DND-41 (cell line): ENCODE data around the gene IFIT1B.

Experiments used
- ATAC-seq: fragments of 200-7000 bp; cut with Tn5 transposase; 3 replicates; pipeline ENCODE4 v1.9.1; 2021; ENCODE audit warnings: low read depth; ENCODE audit not compliant: insufficient read depth
- DNase-seq: peaks from one replicate; pipeline ENCODE4 v3.0.0-alpha.2; 2020
- H2AFZ ChIP-seq: 2 replicates; pipeline ENCODE4 v1.6.0; 2012; ENCODE audit warnings: low read depth, low read length
- H3K27ac ChIP-seq: 2 replicates; pipeline ENCODE4 v1.5.1; 2012; ENCODE audit warnings: low read length, inconsistent platforms
- H3K27me3 ChIP-seq: fragments of 200-600 bp; sonication (generic); 2 replicates; pipeline ENCODE4 v1.6.0; 2012; ENCODE audit warnings: low read length, mild to moderate bottlenecking, inconsistent platforms; ENCODE audit not compliant: insufficient read depth, poor library complexity
- H3K36me3 ChIP-seq: 2 replicates; pipeline ENCODE4 v1.5.1; 2012; ENCODE audit warnings: low read length, inconsistent platforms; ENCODE audit not compliant: insufficient read depth
- H3K4me1 ChIP-seq: 2 replicates; pipeline ENCODE4 v1.5.1; 2012; ENCODE audit warnings: mild to moderate bottlenecking, low read length; ENCODE audit not compliant: insufficient read depth
- H3K4me2 ChIP-seq: 2 replicates; pipeline ENCODE4 v1.6.0; 2012; ENCODE audit warnings: mild to moderate bottlenecking, moderate library complexity, low read length, inconsistent platforms; ENCODE audit not compliant: insufficient read depth
- H3K4me3 ChIP-seq, 2 experiments: fragments of 200-600 bp in 1 of 2; shearing (Covaris generic) in 1 of 2; 2 replicates each; pipeline ENCODE4 v1.5.1; 2012 to 2016; ENCODE audit warnings: inconsistent platforms in 2 of 2, low read length in 2 of 2, mild to moderate bottlenecking in 2 of 2, low read depth in 1 of 2, moderate library complexity in 1 of 2
- H3K79me2 ChIP-seq: 2 replicates; pipeline ENCODE4 v1.6.0; 2012; ENCODE audit warnings: low read length, inconsistent platforms; ENCODE audit not compliant: insufficient read depth
- H3K9ac ChIP-seq: 2 replicates; pipeline ENCODE4 v1.6.0; 2012; ENCODE audit warnings: low read depth, mild to moderate bottlenecking, inconsistent platforms, low read length, moderate library complexity
- H3K9me3 ChIP-seq: 2 replicates; pipeline ENCODE4 v1.5.1; 2012; ENCODE audit warnings: low read length, moderate library complexity, mild to moderate bottlenecking, inconsistent platforms; ENCODE audit not compliant: insufficient read depth, severe bottlenecking
- H4K20me1 ChIP-seq: 2 replicates; pipeline ENCODE4 v1.6.0; 2012; ENCODE audit warnings: low read length; ENCODE audit not compliant: insufficient read depth
- EZH2 ChIP-seq: IDR thresholded peaks from 3 replicates; pipeline ENCODE4 v1.6.1; 2012; ENCODE audit warnings: borderline replicate concordance, low read depth, mild to moderate bottlenecking, moderate library complexity, low read length, inconsistent platforms; ENCODE audit not compliant: severe bottlenecking
- TF ChIP-seq, protein P1 (sequence below): IDR thresholded peaks from 2 replicates; pipeline ENCODE4 v1.5.1; 2012; ENCODE audit warnings: borderline replicate concordance, low read length, moderate library complexity, mild to moderate bottlenecking; ENCODE audit not compliant: poor library complexity, severe bottlenecking; ENCODE audit errors: extremely low read depth

Gene IFIT1B

DNA sequence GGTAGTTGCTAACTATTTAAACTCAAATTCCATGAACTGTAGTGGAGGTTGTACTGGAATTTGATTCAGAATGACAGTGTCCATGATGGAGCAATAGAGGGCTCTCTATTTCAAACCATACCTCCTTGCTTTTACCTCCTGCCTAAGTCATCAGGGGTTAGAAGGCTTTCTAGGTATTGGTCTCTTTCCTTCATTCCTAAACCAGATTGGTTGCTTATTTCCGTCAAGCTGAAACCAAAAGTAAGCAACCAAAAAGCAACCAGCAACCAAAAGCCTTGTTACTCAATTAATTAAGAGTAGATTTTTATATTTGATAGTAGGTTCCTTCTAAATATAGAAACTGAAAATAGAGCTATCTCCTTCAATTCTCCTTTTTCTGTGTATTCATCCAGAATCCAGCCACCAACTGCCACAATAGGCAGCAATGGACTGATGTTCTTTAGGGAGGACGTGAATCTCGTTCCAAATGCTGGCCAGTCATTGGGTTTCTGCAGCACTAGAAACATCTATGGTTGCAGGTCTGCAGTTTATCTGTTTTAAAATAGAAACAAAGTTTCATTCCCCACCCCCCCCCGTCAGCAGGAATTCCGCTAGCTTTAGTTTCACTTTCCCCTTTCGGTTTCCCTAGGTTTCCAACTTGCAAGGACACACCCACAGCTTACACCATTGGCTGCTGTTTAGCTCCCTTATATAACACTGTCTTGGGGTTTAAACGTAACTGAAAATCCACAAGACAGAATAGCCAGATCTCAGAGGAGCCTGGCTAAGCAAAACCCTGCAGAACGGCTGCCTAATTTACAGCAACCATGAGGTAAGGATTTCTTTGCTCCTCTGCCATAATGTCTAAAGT is 14.3 kb downstream of the IFIT1B start, which contains the start of gene IFIT1:
Gene IFIT1, plus strand, starts transcription at position 717 of the 850 bp plus-strand sequence. Its CDS starts 90 bp downstream, at position 807.
- Histone ChIP-seq H3K4me3 (peak within 1 kb of the TSS; percentile 49 to 64), H3K27ac (peak within 1 kb of the TSS; percentile 91), H3K27me3 (no peaks in the 10 kb centered on the region), H3K4me2 (peak within 1 kb of the TSS; percentile 73), H2AFZ (peak within 1 kb of the TSS; percentile 94), H3K4me1 (peaks cover 19% of the 10 kb centered on the region), H3K9ac (peak within 1 kb of the TSS; percentile 57), H4K20me1 (no peaks in the 10 kb centered on the region), H3K36me3 (no peaks in the 10 kb centered on the region), H3K79me2 (no peaks in the 10 kb centered on the region), H3K9me3 (no peaks in the 10 kb centered on the region)
- TF ChIP-seq, protein P1, sequence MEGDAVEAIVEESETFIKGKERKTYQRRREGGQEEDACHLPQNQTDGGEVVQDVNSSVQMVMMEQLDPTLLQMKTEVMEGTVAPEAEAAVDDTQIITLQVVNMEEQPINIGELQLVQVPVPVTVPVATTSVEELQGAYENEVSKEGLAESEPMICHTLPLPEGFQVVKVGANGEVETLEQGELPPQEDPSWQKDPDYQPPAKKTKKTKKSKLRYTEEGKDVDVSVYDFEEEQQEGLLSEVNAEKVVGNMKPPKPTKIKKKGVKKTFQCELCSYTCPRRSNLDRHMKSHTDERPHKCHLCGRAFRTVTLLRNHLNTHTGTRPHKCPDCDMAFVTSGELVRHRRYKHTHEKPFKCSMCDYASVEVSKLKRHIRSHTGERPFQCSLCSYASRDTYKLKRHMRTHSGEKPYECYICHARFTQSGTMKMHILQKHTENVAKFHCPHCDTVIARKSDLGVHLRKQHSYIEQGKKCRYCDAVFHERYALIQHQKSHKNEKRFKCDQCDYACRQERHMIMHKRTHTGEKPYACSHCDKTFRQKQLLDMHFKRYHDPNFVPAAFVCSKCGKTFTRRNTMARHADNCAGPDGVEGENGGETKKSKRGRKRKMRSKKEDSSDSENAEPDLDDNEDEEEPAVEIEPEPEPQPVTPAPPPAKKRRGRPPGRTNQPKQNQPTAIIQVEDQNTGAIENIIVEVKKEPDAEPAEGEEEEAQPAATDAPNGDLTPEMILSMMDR: peak; percentile 24
- no peak for TF ChIP-seq EZH2
- ATAC-seq: peak; percentile 98
- DNase-seq: peak; percentile 76

DNA sequence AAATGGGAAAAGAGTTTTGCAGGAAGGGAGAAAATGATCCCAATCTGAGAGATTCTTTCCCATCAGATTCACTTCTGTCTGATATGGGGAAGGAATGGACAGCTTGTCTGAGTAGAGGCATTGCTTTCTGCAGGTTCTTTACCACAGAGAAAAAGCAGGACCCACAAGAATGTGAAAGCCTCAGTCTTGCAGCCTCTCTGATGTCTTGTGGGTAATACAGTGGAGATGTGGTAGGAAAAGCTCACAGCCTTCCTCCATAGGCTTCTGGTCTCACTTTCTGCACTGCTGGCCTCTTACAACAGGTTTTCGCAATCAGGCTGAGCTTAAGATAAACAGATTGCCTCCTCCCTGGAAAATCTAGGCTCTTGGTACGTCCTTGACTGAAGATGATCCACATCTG is 15.1 kb downstream of the IFIT1B start:
- Histone ChIP-seq H3K4me3 (peak overlapping the region; percentile 49 to 64; a peak in 3 of 4 replicates), H3K27me3 (no peaks in the 10 kb centered on the region), H3K36me3 (no peaks in the 10 kb centered on the region), H3K79me2 (no peaks in the 10 kb centered on the region), H2AFZ (peak overlapping the region; percentile 72), H3K27ac (peak overlapping the region; percentile 91), H3K4me1 (peaks cover 19% of the 10 kb centered on the region), H3K9me3 (no peaks in the 10 kb centered on the region), H3K4me2 (peak overlapping the region; percentile 73), H4K20me1 (no peaks in the 10 kb centered on the region), H3K9ac (peak overlapping the region; percentile 57)
- peak; percentile 35 for DNase-seq
- TF ChIP-seq EZH2: no peak
- TF ChIP-seq, protein P1: no peak
- peak; percentile 62 for ATAC-seq

DNA sequence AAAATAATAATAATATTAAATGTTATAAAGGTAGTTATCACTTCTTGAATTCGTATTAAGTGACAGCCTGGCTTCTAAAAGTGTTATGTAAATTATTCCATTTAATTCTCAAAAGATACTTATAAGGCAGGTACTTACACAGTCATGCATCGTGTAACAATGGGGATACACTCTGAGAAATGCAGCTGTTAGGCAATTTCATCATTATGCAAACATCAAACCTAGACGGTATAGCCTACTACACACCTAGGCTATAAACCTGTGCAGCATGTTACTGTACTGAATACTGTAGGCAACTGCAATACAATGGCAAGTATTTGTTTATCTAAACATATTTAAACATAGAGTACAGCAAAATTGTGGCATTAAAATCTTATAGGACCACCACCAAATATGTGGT is 16.0 kb downstream of the IFIT1B start:
- Histone ChIP-seq H3K4me3 (no peak overlapping the region), H3K4me2 (no peak overlapping the region)

More for the DNA sequence above, 16.0 kb downstream of the IFIT1B start:
- no peaks in the 10 kb centered on the region for H3K9me3 ChIP-seq
- no peak overlapping the region for H2AFZ ChIP-seq
- H3K36me3 ChIP-seq: no peaks in the 10 kb centered on the region
- no peak overlapping the region for H3K9ac ChIP-seq
- H3K79me2 ChIP-seq: no peaks in the 10 kb centered on the region
- no peak for TF ChIP-seq EZH2
- TF ChIP-seq, protein P1: no peak
- DNase-seq (no peak), ATAC-seq (no peak)
- H3K27ac ChIP-seq: no peak overlapping the region
- H3K27me3 ChIP-seq: no peaks in the 10 kb centered on the region
- H4K20me1 ChIP-seq: no peaks in the 10 kb centered on the region
- peaks cover 19% of the 10 kb centered on the region for H3K4me1 ChIP-seq
